Measurements from ENCODE around the gene FARS2.

Gene FARS2

GRCh38 chr6:5439749-5440148, 178.4 kb downstream of the FARS2 start:
- no peak for DNase-seq

- no peak for DNase-seq
These were observed 181.0 kb downstream of the FARS2 start for GRCh38 chr6:5442319-5442718.

- DNase-seq: no peak
These were observed 181.6 kb downstream of the FARS2 start for GRCh38 chr6:5442916-5443315.

- DNase-seq: no peak
These were observed 182.2 kb downstream of the FARS2 start for GRCh38 chr6:5443491-5443890.

GRCh38 chr6:5446362-5447075, 185.2 kb downstream of the FARS2 start:
- no peak for DNase-seq

- no peak for DNase-seq
These were observed 186.6 kb downstream of the FARS2 start for GRCh38 chr6:5447921-5448320.

- DNase-seq: no peak
These were observed 188.8 kb downstream of the FARS2 start for GRCh38 chr6:5450073-5450472.

GRCh38 chr6:5453546-5453945, 192.2 kb downstream of the FARS2 start:
- DNase-seq: no peak

- no peak for DNase-seq
These were observed 193.8 kb downstream of the FARS2 start for GRCh38 chr6:5455142-5455541.

- DNase-seq: no peak
These were observed 195.7 kb downstream of the FARS2 start for GRCh38 chr6:5457041-5457440.

GRCh38 chr6:5457983-5458683, 196.8 kb downstream of the FARS2 start:
- DNase-seq: no peak

GRCh38 chr6:5459346-5459745, 198.0 kb downstream of the FARS2 start:
- no peak for DNase-seq

GRCh38 chr6:5461365-5461764, 200.1 kb downstream of the FARS2 start:
- no peak for DNase-seq

GRCh38 chr6:5462856-5463255, 201.5 kb downstream of the FARS2 start:
- no peak for DNase-seq

GRCh38 chr6:5463690-5464089, 202.4 kb downstream of the FARS2 start:
- no peak for DNase-seq

- DNase-seq: no peak
These were observed 203.0 kb downstream of the FARS2 start for GRCh38 chr6:5464099-5464885.

- no peak for DNase-seq
These were observed 205.2 kb downstream of the FARS2 start for GRCh38 chr6:5466281-5467136.

GRCh38 chr6:5468586-5468985, 207.3 kb downstream of the FARS2 start:
- DNase-seq: no peak

GRCh38 chr6:5469101-5469846, 208.0 kb downstream of the FARS2 start:
- DNase-seq: no peak

GRCh38 chr6:5471044-5471443, 209.7 kb downstream of the FARS2 start:
- DNase-seq: peak; percentile 49

- DNase-seq: no peak
These were observed 210.5 kb downstream of the FARS2 start for GRCh38 chr6:5471637-5472398.
